ENCODE results near the gene CELF5.
"Not testable (repeated sequence)": the region's sequence is repeated elsewhere in the genome, so short reads cannot be mapped to it uniquely, and the experiment has no call there.

The CELF5 gene

GRCh38 chr19:3333020-3333583 lies 108.6 kb downstream of the CELF5 start:
- no peak for TF ChIP-seq CTCF (IDR thresholded peaks at IDR 0.05)
- no peaks in the 10 kb centered on the region for H3K9me3 ChIP-seq

GRCh38 chr19:3333662-3334061 lies 109.2 kb downstream of the CELF5 start:
- H3K4me1 ChIP-seq (ENCODE audit: control insufficient read depth in 1 of 2, insufficient read depth in 1 of 2, low read depth in 1 of 2, low read length in 1 of 2) = peaks cover 5% of the 10 kb centered on the region in 2 experiments
- no peak for TF ChIP-seq CTCF (IDR thresholded peaks at IDR 0.05)
- no peaks in the 10 kb centered on the region for H3K9me3 ChIP-seq
- H3K4me3 ChIP-seq (ENCODE audit: low read depth in 1 of 2, low read length in 1 of 2) = no peak overlapping the region
- H3K36me3 ChIP-seq = no peaks in the 10 kb centered on the region
- no peaks in the 10 kb centered on the region for H3K27me3 ChIP-seq
- H3K27ac ChIP-seq = no peak overlapping the region

More at GRCh38 chr19:3333020-3333583, 108.6 kb downstream of the CELF5 start:
- Histone ChIP-seq H3K36me3 (no peaks in the 10 kb centered on the region), H3K27me3 (no peaks in the 10 kb centered on the region), H3K4me1 (ENCODE audit: control insufficient read depth in 1 of 2, insufficient read depth in 1 of 2, low read depth in 1 of 2, low read length in 1 of 2) (no peaks in the 10 kb centered on the region), H3K27ac (no peak overlapping the region), H3K4me3 (ENCODE audit: low read depth in 1 of 2, low read length in 1 of 2) (no peak overlapping the region)

- not testable (repeated sequence) for H3K27ac ChIP-seq; H3K27me3 ChIP-seq; H3K36me3 ChIP-seq; H3K4me1 ChIP-seq (ENCODE audit: control insufficient read depth in 1 of 2, insufficient read depth in 1 of 2, low read depth in 1 of 2, low read length in 1 of 2); H3K9me3 ChIP-seq; H3K4me3 ChIP-seq (ENCODE audit: low read depth in 1 of 2, low read length in 1 of 2)
Measured at GRCh38 chr19:3334749-3335430, 110.4 kb downstream of the CELF5 start.

GRCh38 chr19:3335431-3336350 lies 111.2 kb downstream of the CELF5 start:
- Histone ChIP-seq H3K27me3 (no peaks in the 10 kb centered on the region), H3K9me3 (no peaks in the 10 kb centered on the region), H3K27ac (no peak overlapping the region), H3K4me1 (ENCODE audit: control insufficient read depth in 1 of 2, insufficient read depth in 1 of 2, low read depth in 1 of 2, low read length in 1 of 2) (peaks cover 7 to 8% of the 10 kb centered on the region in 2 experiments), H3K36me3 (no peaks in the 10 kb centered on the region), H3K4me3 (ENCODE audit: low read depth in 1 of 2, low read length in 1 of 2) (no peak overlapping the region)
- TF ChIP-seq CTCF (IDR thresholded peaks at IDR 0.05) = no peak

- peaks cover 7 to 8% of the 10 kb centered on the region in 2 experiments for H3K4me1 ChIP-seq (ENCODE audit: control insufficient read depth in 1 of 2, insufficient read depth in 1 of 2, low read depth in 1 of 2, low read length in 1 of 2)
Measured at GRCh38 chr19:3336351-3336679, 111.9 kb downstream of the CELF5 start.

More at GRCh38 chr19:3336351-3336679, 111.9 kb downstream of the CELF5 start:
- Histone ChIP-seq H3K4me3 (ENCODE audit: low read depth in 1 of 2, low read length in 1 of 2) (no peak overlapping the region), H3K27me3 (no peaks in the 10 kb centered on the region), H3K9me3 (no peaks in the 10 kb centered on the region), H3K27ac (no peak overlapping the region), H3K36me3 (no peaks in the 10 kb centered on the region)
- TF ChIP-seq CTCF (IDR thresholded peaks at IDR 0.05) = no peak
